KMS-11 (cell line): Measurements from ENCODE around the gene POU3F1.

Source experiments
- H2AFZ ChIP-seq: fragments of 200-600 bp; sonication (generic); 2 replicates; pipeline ENCODE4 v1.6.1; 2016; ENCODE audit warnings: antibody characterized with exemption, mixed run types, low read depth
- H3K27ac ChIP-seq: fragments of 200-600 bp; sonication (generic); 2 replicates; pipeline ENCODE4 v1.6.1; 2016; ENCODE audit warnings: mild to moderate bottlenecking, mixed run types
- H3K27me3 ChIP-seq: fragments of 200-600 bp; sonication (generic); 2 replicates; pipeline ENCODE4 v1.6.1; 2017; ENCODE audit warnings: mild to moderate bottlenecking, low read depth, mixed run types, moderate library complexity; ENCODE audit not compliant: insufficient read depth
- H3K36me3 ChIP-seq: fragments of 200-600 bp; sonication (generic); 2 replicates; pipeline ENCODE4 v1.6.1; 2017; ENCODE audit warnings: mild to moderate bottlenecking, mixed run types; ENCODE audit not compliant: insufficient read depth
- H3K4me1 ChIP-seq: fragments of 200-600 bp; sonication (generic); 2 replicates; pipeline ENCODE4 v1.6.1; 2016; ENCODE audit warnings: mild to moderate bottlenecking, low read depth, mixed run types; ENCODE audit not compliant: poor library complexity, severe bottlenecking
- H3K4me2 ChIP-seq: fragments of 200-600 bp; sonication (generic); 2 replicates; pipeline ENCODE4 v1.7.0; 2016; ENCODE audit warnings: mild to moderate bottlenecking, mixed run types
- H3K4me3 ChIP-seq: fragments of 200-600 bp; sonication (generic); IDR thresholded peaks from 2 replicates; pipeline ENCODE4 v1.6.1; 2017; ENCODE audit warnings: low read depth, low read length, mixed read lengths; ENCODE audit not compliant: insufficient read depth
- H3K79me2 ChIP-seq: fragments of 200-600 bp; sonication (generic); 2 replicates; pipeline ENCODE4 v1.6.1; 2016; ENCODE audit warnings: low read depth, mixed run types; ENCODE audit not compliant: insufficient read depth
- H3K9ac ChIP-seq: fragments of 200-600 bp; sonication (generic); 2 replicates; pipeline ENCODE4 v1.6.1; 2016; ENCODE audit warnings: mild to moderate bottlenecking, mixed run types
- H4K20me1 ChIP-seq: fragments of 200-600 bp; sonication (generic); 2 replicates; pipeline ENCODE4 v1.6.1; 2016; ENCODE audit warnings: mild to moderate bottlenecking, mixed run types; ENCODE audit not compliant: insufficient read depth
- CTCF ChIP-seq: fragments of 200-600 bp; sonication (generic); conservative IDR thresholded peaks from 2 replicates; pipeline ENCODE4 v1.6.1; 2017; ENCODE audit warnings: low read depth, mild to moderate bottlenecking, antibody characterized with exemption, low read length, moderate library complexity, mixed read lengths

The POU3F1 gene

DNA sequence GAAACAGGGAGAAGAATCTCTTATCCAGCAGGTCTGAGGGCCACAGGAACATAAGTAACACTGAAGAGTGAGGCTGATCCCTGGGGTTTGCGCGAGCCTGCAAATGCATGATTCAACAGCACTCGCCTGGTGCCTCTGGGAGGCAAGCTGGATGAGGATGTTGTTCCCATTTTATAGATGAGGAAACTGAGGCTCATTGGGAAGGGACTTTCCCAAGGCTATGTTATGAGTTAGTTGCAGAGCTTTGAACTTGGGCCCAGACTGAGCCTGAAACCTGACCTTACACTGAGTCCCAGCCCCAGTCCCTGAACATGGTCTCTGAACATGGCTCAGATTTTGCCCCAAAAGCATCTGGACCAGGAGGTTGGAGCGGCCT lies 27.7 kb upstream of the POU3F1 start:
- Histone ChIP-seq H3K79me2 (no peaks in the 10 kb centered on the region), H3K27me3 (no peaks in the 10 kb centered on the region), H3K4me3 (no peak overlapping the region), H3K4me2 (no peak overlapping the region), H2AFZ (no peak overlapping the region), H4K20me1 (no peaks in the 10 kb centered on the region), H3K27ac (no peak overlapping the region), H3K4me1 (no peaks in the 10 kb centered on the region), H3K9ac (no peak overlapping the region), H3K36me3 (no peaks in the 10 kb centered on the region)
- no peak for TF ChIP-seq CTCF

GRCh38 chr1:38073534-38074301 lies 27.1 kb upstream of the POU3F1 start:
- no peaks in the 10 kb centered on the region for H4K20me1 ChIP-seq
- no peak for TF ChIP-seq CTCF
- H3K27me3 ChIP-seq, result no peaks in the 10 kb centered on the region
- no peaks in the 10 kb centered on the region for H3K79me2 ChIP-seq
- H3K4me3 ChIP-seq, result no peak overlapping the region
- no peak overlapping the region for H2AFZ ChIP-seq
- H3K4me1 ChIP-seq, result no peaks in the 10 kb centered on the region
- H3K9ac ChIP-seq, result no peak overlapping the region
- H3K36me3 ChIP-seq, result no peaks in the 10 kb centered on the region
- H3K4me2 ChIP-seq, result no peak overlapping the region
- H3K27ac ChIP-seq, result no peak overlapping the region

GRCh38 chr1:38072858-38073257 lies 26.3 kb upstream of the POU3F1 start:
- Histone ChIP-seq H2AFZ (no peak overlapping the region), H3K4me1 (no peaks in the 10 kb centered on the region), H3K4me3 (no peak overlapping the region), H3K27ac (no peak overlapping the region), H3K27me3 (no peaks in the 10 kb centered on the region), H3K4me2 (no peak overlapping the region), H3K9ac (no peak overlapping the region), H3K79me2 (no peaks in the 10 kb centered on the region), H4K20me1 (no peaks in the 10 kb centered on the region), H3K36me3 (no peaks in the 10 kb centered on the region)
- no peak for TF ChIP-seq CTCF

DNA sequence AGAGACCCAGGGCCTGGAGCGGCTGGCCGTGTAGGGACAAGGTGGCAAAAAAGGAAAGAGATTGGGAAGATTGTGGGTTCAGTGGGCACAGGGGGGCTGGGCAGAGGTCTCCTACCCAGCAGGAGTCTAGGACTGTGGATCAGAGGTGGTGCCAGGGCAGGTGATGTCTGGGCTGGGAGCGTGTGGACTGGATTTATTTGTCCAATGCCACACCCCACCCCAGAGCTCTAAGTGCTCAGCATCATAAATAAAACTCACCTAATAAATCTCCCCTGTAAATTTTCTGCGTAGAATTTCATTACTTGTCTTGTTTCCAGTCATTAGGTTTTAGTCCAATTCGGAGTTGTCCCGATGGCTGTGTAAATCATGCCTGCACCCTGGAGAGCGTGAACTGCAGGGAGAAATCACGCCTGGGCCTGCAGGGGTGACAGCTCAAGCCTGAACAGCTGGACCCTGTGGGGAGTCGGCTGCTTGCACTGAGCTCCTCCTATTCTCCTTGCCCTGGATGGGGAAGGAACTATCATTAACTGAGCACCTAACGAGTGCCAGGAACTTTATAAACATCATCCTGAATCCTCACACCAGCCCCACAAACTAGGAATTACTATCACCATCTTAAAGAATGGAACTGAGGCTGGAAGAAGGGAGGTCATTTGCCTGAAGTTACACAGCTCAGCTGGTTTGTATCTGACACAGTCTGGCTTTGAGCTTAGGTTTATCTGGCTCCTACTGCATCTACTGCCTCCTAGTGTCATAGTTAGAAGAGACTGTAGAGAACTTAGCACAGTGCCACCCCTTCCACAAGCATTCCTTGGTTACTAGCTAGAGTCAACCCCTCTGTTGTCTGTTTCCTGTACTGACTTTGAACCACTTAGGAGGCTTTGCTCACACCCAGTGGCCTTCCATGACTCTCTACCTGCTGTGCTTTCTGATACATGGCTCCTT lies 25.0 kb upstream of the POU3F1 start:
- 0 out of 2 replicates have a peak, but pooled peaks have one; percentile 21 for TF ChIP-seq CTCF
- Histone ChIP-seq H3K79me2 (no peaks in the 10 kb centered on the region), H3K27ac (no peak overlapping the region), H3K4me1 (no peaks in the 10 kb centered on the region), H3K27me3 (no peaks in the 10 kb centered on the region), H3K4me3 (no peak overlapping the region), H4K20me1 (no peaks in the 10 kb centered on the region), H3K9ac (no peak overlapping the region), H2AFZ (no peak overlapping the region), H3K4me2 (no peak overlapping the region), H3K36me3 (no peaks in the 10 kb centered on the region)
